H1 (cell line): ENCODE measurements around the gene SCNN1A.

Source experiments
- CTCF ChIP-seq, 3 experiments: IDR thresholded peaks; 1 replicate in 2 of 3; 2 replicates in 1 of 3; pipeline versions ENCODE4 v1.5.1 to v1.6.1; 2011; ENCODE audit warnings: low read length in 3 of 3, mild to moderate bottlenecking in 3 of 3, inconsistent platforms in 2 of 3, low read depth in 1 of 3, moderate library complexity in 1 of 3; ENCODE audit not compliant: insufficient read depth in 1 of 3; ENCODE audit errors: control extremely low read depth in 1 of 3
- EP300 ChIP-seq, 2 experiments: IDR thresholded peaks; 1 replicate in 1 of 2; 2 replicates in 1 of 2; pipeline ENCODE4 v1.6.1; 2011 to 2012; ENCODE audit warnings: low read depth in 2 of 2, low read length in 2 of 2, mild to moderate bottlenecking in 2 of 2, borderline replicate concordance in 1 of 2, inconsistent platforms in 1 of 2, moderate library complexity in 1 of 2
- GABPA ChIP-seq: IDR thresholded peaks from 2 replicates; pipeline ENCODE4 v1.6.1; 2011; ENCODE audit warnings: mild to moderate bottlenecking, low read length, moderate library complexity, borderline replicate concordance; ENCODE audit not compliant: insufficient read depth

GRCh38 chr12:6318440-6318879, 56.9 kb downstream of the SCNN1A start:
- no peak for TF ChIP-seq CTCF (IDR thresholded peaks at IDR 0.05; ENCODE audit: control extremely low read depth in 1 of 3, insufficient read depth in 1 of 3, low read depth in 1 of 3, low read length in 3 of 3)
- TF ChIP-seq EP300 (IDR thresholded peaks at IDR 0.05; ENCODE audit: borderline replicate concordance in 1 of 2, low read depth in 2 of 2, low read length in 2 of 2): no peak
- TF ChIP-seq GABPA: no peak
